Measurements from ENCODE around the gene LBHD1. TPM values are rescaled to one million over a fixed set of nuclear protein-coding genes. Genes with fewer than 3 reads are reported as not detected.

Gene LBHD1
- total RNA-seq, 1 experiment from 2014 or later, result 10.4 TPM

GRCh38 chr11:62667460-62667859, 4.6 kb downstream of the LBHD1 start:
- H3K9me3 ChIP-seq (ENCODE audit: control insufficient read depth, low read depth, low read length), result no peaks in the 10 kb centered on the region
- H3K9ac ChIP-seq (ENCODE audit: extremely low read depth, insufficient read length, low read length), result no peak overlapping the region
- no peak overlapping the region for H4K8ac ChIP-seq (replicated peaks; ENCODE audit: insufficient read length, low read depth, low read length)
- no peak overlapping the region for H2BK120ac ChIP-seq (ENCODE audit: low read depth, low read length, poor library complexity, severe bottlenecking)
- Mint-ChIP-seq H3K4me1 (peaks cover 23 to 29% of the 10 kb centered on the region in 2 experiments), H3K4me3 (peak overlapping the region; percentile 94 to 99; a peak in 4 of 5 replicates), H3K36me3 (ENCODE audit: insufficient read depth in 1 of 3, low read depth in 3 of 3) (peaks cover 28 to 43% (median 29%) of the 10 kb centered on the region in 3 experiments), H3K27me3 (ENCODE audit: low read depth) (no peaks in the 10 kb centered on the region; the same call in none of the 2 replicates), H3K9me3 (no peaks in the 10 kb centered on the region; a peak in 1 of 5 replicates), H3K27ac (peak overlapping the region in 1 of 3 experiments; percentile 90; a peak in 2 of 7 replicates)
- H3K27me3 ChIP-seq (ENCODE audit: insufficient read depth, low read length), result no peaks in the 10 kb centered on the region
- no peak overlapping the region for H4K91ac ChIP-seq (ENCODE audit: insufficient read length, low read depth, low read length)
- no peak overlapping the region for H3K4ac ChIP-seq (ENCODE audit: low read depth, low read length)
- H2BK15ac ChIP-seq (ENCODE audit: low read depth, low read length), result no peak overlapping the region
- H2BK12ac ChIP-seq (ENCODE audit: insufficient read length, low read depth, low read length), result no peak overlapping the region
- no peak overlapping the region for H2AFZ ChIP-seq (ENCODE audit: low read length)
- H3K79me2 ChIP-seq (ENCODE audit: insufficient read depth, low read length), result peaks cover 3% of the 10 kb centered on the region; the same call in 1 of the 2 replicates
- no peak overlapping the region for H2BK5ac ChIP-seq (ENCODE audit: insufficient read length, low read length)
- no peak overlapping the region for H4K5ac ChIP-seq (ENCODE audit: insufficient read length, low read depth, low read length)
- no peak overlapping the region for H3K23ac ChIP-seq (ENCODE audit: insufficient read length, low read depth, low read length)
- H3K23me2 ChIP-seq (ENCODE audit: insufficient read length, low read depth, low read length, poor library complexity, severe bottlenecking), result peaks cover 17% of the 10 kb centered on the region
- H3T11ph ChIP-seq (ENCODE audit: low read length), result no peak overlapping the region
- no peak overlapping the region for H3K56ac ChIP-seq (ENCODE audit: insufficient read length, low read depth, low read length)
- no peak overlapping the region for H3K27ac ChIP-seq (ENCODE audit: insufficient read length, low read depth, low read length)
- H2AK5ac ChIP-seq (ENCODE audit: insufficient read length, low read length), result no peak overlapping the region
- no peak for TF ChIP-seq CTCF (conservative IDR thresholded peaks at IDR 0.05)
- no peaks in the 10 kb centered on the region for H3K79me1 ChIP-seq (ENCODE audit: insufficient read depth, low read depth, low read length, poor library complexity, severe bottlenecking)
- no peak overlapping the region for H2BK20ac ChIP-seq (ENCODE audit: low read depth, low read length, poor library complexity, severe bottlenecking)
- peak overlapping the region; percentile 86 for H3K4me2 ChIP-seq (ENCODE audit: insufficient read depth, insufficient read length, low read length)
- WGBS (ENCODE audit: extremely low coverage, insufficient read length, low lambda C conversion rate), result no CpG with 5 or more reads among the region's 2 CpGs
- peaks cover 2% of the 10 kb centered on the region; the same call in 1 of the 2 replicates for H3K4me1 ChIP-seq (ENCODE audit: insufficient read depth, low read length)
- no peaks in the 10 kb centered on the region for H4K20me1 ChIP-seq (ENCODE audit: control insufficient read depth, insufficient read depth, insufficient read length)
- no peak for DNase-seq
- H3K14ac ChIP-seq (ENCODE audit: insufficient read depth, low read length), result no peak overlapping the region
- H3K18ac ChIP-seq (ENCODE audit: insufficient read length, low read depth, low read length), result no peak overlapping the region

Measured in H9 (cell line).